Loucy (cell line): ENCODE results near the gene TPCN2.
"Not testable (repeated sequence)": the region's sequence is repeated elsewhere in the genome, so short reads cannot be mapped to it uniquely, and the experiment has no call there.

Source experiments
- H2AFZ ChIP-seq: fragments of 200-600 bp; sonication (generic); 2 replicates; pipeline ENCODE4 v1.6.0; 2016; ENCODE audit warnings: antibody characterized with exemption, mild to moderate bottlenecking, low read length, moderate library complexity
- H3F3A ChIP-seq: fragments of 200-600 bp; 2 replicates; pipeline ENCODE4 v1.6.0; 2016; ENCODE audit warnings: antibody characterized with exemption, low read depth, mild to moderate bottlenecking
- H3K27me3 ChIP-seq: fragments of 200-600 bp; sonication (generic); 2 replicates; pipeline ENCODE4 v1.6.1; 2014; ENCODE audit warnings: low read length, mild to moderate bottlenecking; ENCODE audit not compliant: insufficient read depth, poor library complexity, severe bottlenecking
- H3K36me3 ChIP-seq: fragments of 200-600 bp; sonication (generic); 2 replicates; pipeline ENCODE4 v1.6.1; 2016; ENCODE audit warnings: low read length; ENCODE audit not compliant: insufficient read depth
- H3K4me1 ChIP-seq: fragments of 200-600 bp; sonication (generic); 2 replicates; pipeline ENCODE4 v1.5.1; 2014; ENCODE audit warnings: low read length, mild to moderate bottlenecking; ENCODE audit not compliant: insufficient read depth, poor library complexity, severe bottlenecking
- H3K4me2 ChIP-seq: fragments of 200-600 bp; sonication (generic); 2 replicates; pipeline ENCODE4 v1.6.0; 2014; ENCODE audit warnings: antibody characterized with exemption, low read length, low read depth, mild to moderate bottlenecking; ENCODE audit not compliant: poor library complexity, severe bottlenecking
- H3K4me3 ChIP-seq: fragments of 200-600 bp; sonication (generic); 2 replicates; pipeline ENCODE4 v1.5.1; 2014; ENCODE audit warnings: low read length, mild to moderate bottlenecking, mixed read lengths; ENCODE audit not compliant: poor library complexity, severe bottlenecking
- H3K79me2 ChIP-seq: fragments of 200-600 bp; sonication (generic); 2 replicates; pipeline ENCODE4 v1.6.1; 2014; ENCODE audit warnings: low read length; ENCODE audit not compliant: insufficient read depth
- H3K9ac ChIP-seq: fragments of 200-600 bp; sonication (generic); 2 replicates; pipeline ENCODE4 v1.6.0; 2014; ENCODE audit warnings: mild to moderate bottlenecking, low read depth, low read length, moderate library complexity; ENCODE audit not compliant: poor library complexity, severe bottlenecking
- H3K9me2 ChIP-seq: fragments of 200-600 bp; sonication (generic); replicated peaks from 2 replicates; pipeline ENCODE4 v1.6.1; 2016; ENCODE audit warnings: low read depth, low read length, mixed read lengths
- H3K9me3 ChIP-seq: fragments of 200-600 bp; sonication (generic); 2 replicates; pipeline ENCODE4 v1.6.1; 2014; ENCODE audit warnings: mild to moderate bottlenecking, antibody characterized with exemption, low read length, low read depth; ENCODE audit not compliant: insufficient read depth
- H4K20me1 ChIP-seq: fragments of 200-600 bp; sonication (generic); 2 replicates; pipeline ENCODE4 v1.6.0; 2014; ENCODE audit warnings: antibody characterized with exemption, low read length, mild to moderate bottlenecking; ENCODE audit not compliant: insufficient read depth, poor library complexity, severe bottlenecking
- CTCF ChIP-seq: fragments of 200-600 bp; sonication (generic); conservative IDR thresholded peaks from 2 replicates; pipeline ENCODE4 v1.5.1; 2014; ENCODE audit warnings: mild to moderate bottlenecking, antibody characterized with exemption, low read length
- EZH2phosphoT487 ChIP-seq: fragments of 200-600 bp; IDR thresholded peaks from 2 replicates; pipeline ENCODE4 v1.6.1; 2018; ENCODE audit warnings: antibody characterized with exemption, mild to moderate bottlenecking, moderate library complexity, borderline replicate concordance

Gene TPCN2

GRCh38 chr11:69074375-69075140, 25.8 kb downstream of the TPCN2 start:
- no peaks in the 10 kb centered on the region for H3K9me3 ChIP-seq
- peaks cover 56% of the 10 kb centered on the region; the same call in 1 of the 2 replicates for H3K36me3 ChIP-seq
- H4K20me1 ChIP-seq = no peaks in the 10 kb centered on the region
- no peak overlapping the region for H2AFZ ChIP-seq
- no peaks in the 10 kb centered on the region for H3K79me2 ChIP-seq
- no peaks in the 10 kb centered on the region for H3K4me1 ChIP-seq
- no peak overlapping the region for H3K9ac ChIP-seq
- TF ChIP-seq EZH2phosphoT487 = no peak
- TF ChIP-seq CTCF = no peak
- H3K4me3 ChIP-seq = no peak overlapping the region
- H3K4me2 ChIP-seq = no peak overlapping the region
- no peaks in the 10 kb centered on the region for H3K27me3 ChIP-seq
- no peaks in the 10 kb centered on the region for H3K9me2 ChIP-seq
- no peaks in the 10 kb centered on the region for H3F3A ChIP-seq

GRCh38 chr11:69075421-69076128, 26.8 kb downstream of the TPCN2 start:
- no peak overlapping the region for H2AFZ ChIP-seq
- H3K9me2 ChIP-seq = no peaks in the 10 kb centered on the region
- H3K4me2 ChIP-seq = no peak overlapping the region
- H3K9me3 ChIP-seq = no peaks in the 10 kb centered on the region
- H3F3A ChIP-seq = no peaks in the 10 kb centered on the region
- H4K20me1 ChIP-seq = no peaks in the 10 kb centered on the region
- no peak overlapping the region for H3K4me3 ChIP-seq
- no peaks in the 10 kb centered on the region for H3K79me2 ChIP-seq
- no peaks in the 10 kb centered on the region for H3K27me3 ChIP-seq
- H3K9ac ChIP-seq = no peak overlapping the region
- peaks cover 56% of the 10 kb centered on the region; the same call in 1 of the 2 replicates for H3K36me3 ChIP-seq
- no peak for TF ChIP-seq EZH2phosphoT487
- TF ChIP-seq CTCF = no peak
- H3K4me1 ChIP-seq = no peaks in the 10 kb centered on the region

- no peaks in the 10 kb centered on the region for H3K4me1 ChIP-seq
- no peaks in the 10 kb centered on the region for H3K27me3 ChIP-seq
- H3K4me2 ChIP-seq = no peak overlapping the region
- TF ChIP-seq EZH2phosphoT487 (no peak), CTCF (no peak)
- H3K9ac ChIP-seq = no peak overlapping the region
- no peaks in the 10 kb centered on the region for H4K20me1 ChIP-seq
- H3K79me2 ChIP-seq = no peaks in the 10 kb centered on the region
- no peaks in the 10 kb centered on the region for H3K9me2 ChIP-seq
- H2AFZ ChIP-seq = no peak overlapping the region
- no peaks in the 10 kb centered on the region for H3K9me3 ChIP-seq
- no peaks in the 10 kb centered on the region for H3F3A ChIP-seq
- H3K4me3 ChIP-seq = no peak overlapping the region
- peaks cover 49% of the 10 kb centered on the region; the same call in 1 of the 2 replicates for H3K36me3 ChIP-seq
These were observed 27.5 kb downstream of the TPCN2 start for GRCh38 chr11:69076129-69076791.

GRCh38 chr11:69076977-69077376, 28.2 kb downstream of the TPCN2 start:
- H2AFZ ChIP-seq, H3K4me1 ChIP-seq, H3K9me3 ChIP-seq, H3F3A ChIP-seq, H3K4me3 ChIP-seq, H3K9ac ChIP-seq, H3K27me3 ChIP-seq, H3K4me2 ChIP-seq, H3K79me2 ChIP-seq, H4K20me1 ChIP-seq, H3K9me2 ChIP-seq: not testable (repeated sequence)
- peaks cover 44% of the 10 kb centered on the region; the same call in 1 of the 2 replicates for H3K36me3 ChIP-seq
